Esophagus muscularis mucosa (tissue), 4 donors: ENCODE measurements around the gene FOXC2. TPM values are rescaled to one million over a fixed set of nuclear protein-coding genes. Genes with fewer than 3 reads are reported as not detected.

Experiments
- DNase-seq: peaks from one replicate; pipeline ENCODE4 v3.0.0-alpha.2; 2017; ENCODE audit errors: extremely low spot score
- H3K27ac ChIP-seq, 4 donors: fragments of 200-600 bp; sonication (generic); replicated peaks in 1 of 4; 1 replicate in 3 of 4; 2 replicates in 1 of 4; pipeline ENCODE4 v1.5.1; 2016 to 2019; ENCODE audit warnings: mild to moderate bottlenecking in 1 of 4
- H3K27me3 ChIP-seq, 4 donors: fragments of 200-600 bp; sonication (generic); one replicate each; pipeline versions ENCODE4 v1.5.1 to v1.6.0; 2016 to 2019
- H3K36me3 ChIP-seq, 4 donors: fragments of 200-600 bp; sonication (generic); one replicate each; pipeline ENCODE4 v1.5.1; 2016 to 2019
- H3K4me1 ChIP-seq, 4 donors: fragments of 200-600 bp; sonication (generic); one replicate each; pipeline ENCODE4 v1.5.1; 2016 to 2019
- H3K4me3 ChIP-seq, 4 donors: fragments of 200-600 bp; sonication (generic); 1 replicate in 2 of 4; 2 replicates in 2 of 4; pipeline ENCODE4 v1.5.1; 2016 to 2019; ENCODE audit warnings: mild to moderate bottlenecking in 4 of 4, moderate library complexity in 1 of 4
- H3K9me3 ChIP-seq, 4 donors: fragments of 200-600 bp; sonication (generic); 1 replicate in 3 of 4; 2 replicates in 1 of 4; pipeline ENCODE4 v1.5.1; 2016 to 2019
- CTCF ChIP-seq, 3 experiments: fragments of 200-600 bp in 2 of 3; fragments of 450-650 bp in 1 of 3; sonication (generic) in 2 of 3; IDR thresholded peaks; one replicate each; pipeline ENCODE4 v1.5.1; 2017 to 2019; ENCODE audit warnings: antibody characterized with exemption in 3 of 3, mild to moderate bottlenecking in 2 of 3, moderate library complexity in 1 of 3
- EP300 ChIP-seq: sonication (generic); formaldehyde crosslinking; IDR thresholded peaks from one replicate; pipeline ENCODE4 v1.6.1; 2017; ENCODE audit warnings: antibody characterized with exemption
- POLR2A ChIP-seq: fragments of 450-650 bp; IDR thresholded peaks from one replicate; pipeline ENCODE4 v1.6.1; 2017; ENCODE audit warnings: antibody characterized with exemption, moderate library complexity, mild to moderate bottlenecking, low read depth
- POLR2AphosphoS5 ChIP-seq, 2 donors: sonication (generic); formaldehyde crosslinking; IDR thresholded peaks; one replicate each; pipeline ENCODE4 v1.6.1; 2017; ENCODE audit warnings: antibody characterized with exemption in 2 of 2
- WGBS: methylation state at CpG from one replicate; pipeline ENCODE4 v1.1.5; 2018; 5-methylcytosine and 5-hydroxymethylcytosine counted together
- intact Hi-C: fragments of 100-400 bp; cut with DNase I; formaldehyde crosslinking; loops from one replicate; pipeline ENCODE4 v1.15.1; 2023
- total RNA-seq, 4 donors: library from RNA; depleted of rRNA; stranded (reverse); fragments of >200 nt; gene quantifications; one replicate each; pipeline versions ENCODE4 v1.1.0 to v1.2.1, GENCODE V29; 2016

FOXC2 gene
- total RNA-seq, 4 donors from 2014 or later, result 0.71 to 1.7 (median 1.1) TPM

GRCh38 chr16:86547286-86547685 lies 19.3 kb upstream of the FOXC2 start:
- no peaks in the 10 kb centered on the region for H3K9me3 ChIP-seq
- TF ChIP-seq POLR2AphosphoS5 (IDR thresholded peaks at IDR 0.05), result no peak
- no peak for TF ChIP-seq CTCF (IDR thresholded peaks at IDR 0.05)
- no peak for TF ChIP-seq EP300
- TF ChIP-seq POLR2A, result no peak
- no peaks in the 10 kb centered on the region for H3K27me3 ChIP-seq
- no peak for DNase-seq
- H3K4me3 ChIP-seq, result no peak overlapping the region
- no peaks in the 10 kb centered on the region for H3K4me1 ChIP-seq
- H3K36me3 ChIP-seq, result peaks cover 23 to 96% (median 60%) of the 10 kb centered on the region in 4 donors
- no peak overlapping the region for H3K27ac ChIP-seq
- WGBS, result 91% methylated on average over 11 of the region's 11 CpGs
- intact Hi-C loops, result no loop called here

- no peak for TF ChIP-seq EP300
- no peak for TF ChIP-seq POLR2A
- TF ChIP-seq CTCF (IDR thresholded peaks at IDR 0.05), result no peak
- TF ChIP-seq POLR2AphosphoS5 (IDR thresholded peaks at IDR 0.05), result no peak
- Histone ChIP-seq H3K9me3 (no peaks in the 10 kb centered on the region), H3K4me1 (peaks cover 2 to 19% (median 13%) of the 10 kb centered on the region in 4 donors), H3K27me3 (no peaks in the 10 kb centered on the region), H3K27ac (no peak overlapping the region), H3K36me3 (peaks cover 23 to 78% (median 45%) of the 10 kb centered on the region in 4 donors), H3K4me3 (no peak overlapping the region)
- WGBS, result 77% methylated on average over 6 of the region's 8 CpGs
- no peak for DNase-seq
- intact Hi-C loops, result no loop called here
Observed at GRCh38 chr16:86549076-86549892, 17.3 kb upstream of the FOXC2 start.

- no peak for DNase-seq
- Histone ChIP-seq H3K27me3 (no peaks in the 10 kb centered on the region), H3K4me1 (peaks cover 3 to 23% (median 18%) of the 10 kb centered on the region in 4 donors), H3K36me3 (peaks cover 23 to 74% (median 40%) of the 10 kb centered on the region in 4 donors), H3K27ac (no peak overlapping the region), H3K4me3 (no peak overlapping the region), H3K9me3 (no peaks in the 10 kb centered on the region)
- no peak for TF ChIP-seq CTCF (IDR thresholded peaks at IDR 0.05)
- TF ChIP-seq EP300, result no peak
- no peak for TF ChIP-seq POLR2AphosphoS5 (IDR thresholded peaks at IDR 0.05)
- TF ChIP-seq POLR2A, result no peak
- intact Hi-C loops, result no loop called here
- 100% methylated on average over 6 of the region's 7 CpGs for WGBS
Observed at GRCh38 chr16:86549893-86550190, 16.8 kb upstream of the FOXC2 start.

- no peak for DNase-seq
- Histone ChIP-seq H3K36me3 (peaks cover 23 to 69% (median 35%) of the 10 kb centered on the region in 4 donors), H3K4me1 (peaks cover 3 to 24% (median 19%) of the 10 kb centered on the region in 4 donors), H3K27me3 (no peaks in the 10 kb centered on the region), H3K4me3 (no peak overlapping the region), H3K27ac (no peak overlapping the region), H3K9me3 (no peaks in the 10 kb centered on the region)
- TF ChIP-seq EP300, result no peak
- no peak for TF ChIP-seq POLR2AphosphoS5 (IDR thresholded peaks at IDR 0.05)
- no peak for TF ChIP-seq CTCF (IDR thresholded peaks at IDR 0.05)
- TF ChIP-seq POLR2A, result no peak
- WGBS, result 86% methylated on average over 5 of the region's 5 CpGs
- intact Hi-C loops, result no loop called here
Observed at GRCh38 chr16:86550281-86550680, 16.3 kb upstream of the FOXC2 start.
